ENCODE results near the gene BMP5.

The BMP5 gene

GRCh38 chr6:55705451-55706440 lies 169.6 kb downstream of the BMP5 start:
- DNase-seq = no peak

- DNase-seq = no peak
Measured at GRCh38 chr6:55704421-55704820, 171.0 kb downstream of the BMP5 start.
